MM.1S (cell line): ENCODE data around the gene ABCB6.

ENCODE experiments used
- DNase-seq: peaks from one replicate; pipeline ENCODE4 v3.0.0-alpha.2; 2015
- H2AFZ ChIP-seq: fragments of 300-600 bp; sonication (generic); 2 replicates; pipeline ENCODE4 v1.6.0; 2016; ENCODE audit warnings: antibody characterized with exemption, low read length
- H3F3A ChIP-seq: fragments of 300-600 bp; sonication (generic); 2 replicates; pipeline ENCODE4 v1.6.1; 2016; ENCODE audit warnings: mild to moderate bottlenecking, antibody characterized with exemption, low read length, moderate library complexity, mixed read lengths; ENCODE audit not compliant: insufficient read depth
- H3K27ac ChIP-seq: fragments of 300-600 bp; sonication (generic); 2 replicates; pipeline ENCODE4 v1.5.1; 2016; ENCODE audit warnings: mild to moderate bottlenecking, low read length
- H3K27me3 ChIP-seq: fragments of 300-600 bp; sonication (generic); replicated peaks from 2 replicates; pipeline ENCODE4 v1.6.0; 2016; ENCODE audit warnings: low read length; ENCODE audit not compliant: insufficient read depth
- H3K36me3 ChIP-seq: fragments of 300-600 bp; sonication (generic); replicated peaks from 2 replicates; pipeline ENCODE4 v1.6.1; 2016; ENCODE audit warnings: mild to moderate bottlenecking, low read length, mixed read lengths; ENCODE audit not compliant: insufficient read depth
- H3K4me1 ChIP-seq: fragments of 300-600 bp; sonication (generic); 2 replicates; pipeline ENCODE4 v1.6.1; 2016; ENCODE audit warnings: low read length, mixed read lengths
- H3K4me2 ChIP-seq: fragments of 300-600 bp; sonication (generic); 2 replicates; pipeline ENCODE4 v1.6.0; 2016; ENCODE audit warnings: low read depth, low read length
- H3K4me3 ChIP-seq: fragments of 300-600 bp; sonication (generic); 2 replicates; pipeline ENCODE4 v1.5.1; 2016; ENCODE audit warnings: low read length, mixed read lengths
- H3K79me2 ChIP-seq: fragments of 300-600 bp; sonication (generic); 2 replicates; pipeline ENCODE4 v1.6.1; 2016; ENCODE audit warnings: mixed run types, low read length, mixed read lengths
- H3K9ac ChIP-seq: fragments of 300-600 bp; sonication (generic); 2 replicates; pipeline ENCODE4 v1.6.1; 2016; ENCODE audit warnings: low read length, mixed read lengths
- H3K9me2 ChIP-seq: fragments of 300-600 bp; sonication (generic); replicated peaks from 2 replicates; pipeline ENCODE4 v1.6.1; 2016; ENCODE audit warnings: mild to moderate bottlenecking, low read length, mixed read lengths; ENCODE audit not compliant: insufficient read depth
- H3K9me3 ChIP-seq: fragments of 300-600 bp; sonication (generic); replicated peaks from 2 replicates; pipeline ENCODE4 v1.6.1; 2016; ENCODE audit warnings: mild to moderate bottlenecking, low read length, mixed read lengths; ENCODE audit not compliant: insufficient read depth
- H4K20me1 ChIP-seq: fragments of 300-600 bp; sonication (generic); 2 replicates; pipeline ENCODE4 v1.6.1; 2016; ENCODE audit warnings: mild to moderate bottlenecking, low read length, moderate library complexity, mixed read lengths; ENCODE audit not compliant: insufficient read depth
- CTCF ChIP-seq: fragments of 300-600 bp; sonication (generic); IDR thresholded peaks from 2 replicates; pipeline ENCODE4 v1.5.1; 2016; ENCODE audit warnings: antibody characterized with exemption, low read length, mixed read lengths
- EZH2 ChIP-seq: fragments of 300-600 bp; sonication (generic); optimal IDR thresholded peaks from 2 replicates; pipeline ENCODE3; 2017; ENCODE audit warnings: low read depth, mild to moderate bottlenecking, antibody characterized with exemption, low read length, mixed read lengths
- EZH2phosphoT487 ChIP-seq: fragments of 300-600 bp; sonication (generic); IDR thresholded peaks from 2 replicates; pipeline ENCODE4 v1.6.1; 2018; ENCODE audit warnings: antibody characterized with exemption, low read length

The ABCB6 gene

GRCh38 chr2:219244789-219245147 lies 26.0 kb upstream of the ABCB6 start:
- H3K79me2 ChIP-seq: peaks cover 28% of the 10 kb centered on the region
- no peaks in the 10 kb centered on the region for H4K20me1 ChIP-seq
- peaks cover 24% of the 10 kb centered on the region for H3F3A ChIP-seq
- no peaks in the 10 kb centered on the region for H3K9me2 ChIP-seq
- H2AFZ ChIP-seq: peak overlapping the region; percentile 57
- H3K27me3 ChIP-seq: no peaks in the 10 kb centered on the region
- peak overlapping the region; percentile 93 for H3K9ac ChIP-seq
- H3K4me3 ChIP-seq: peak overlapping the region; percentile 89
- H3K4me2 ChIP-seq: peak overlapping the region; percentile 94
- H3K36me3 ChIP-seq: no peaks in the 10 kb centered on the region
- DNase-seq: no peak
- H3K9me3 ChIP-seq: no peaks in the 10 kb centered on the region
- peak overlapping the region; percentile 62; the same call in 1 of the 2 replicates for H3K27ac ChIP-seq
- peaks cover 38% of the 10 kb centered on the region for H3K4me1 ChIP-seq
- TF ChIP-seq EZH2: no peak
- TF ChIP-seq EZH2phosphoT487: no peak
- TF ChIP-seq CTCF: no peak

- H3K27me3 ChIP-seq: no peaks in the 10 kb centered on the region
- no peaks in the 10 kb centered on the region for H3K9me2 ChIP-seq
- H3K4me1 ChIP-seq: peaks cover 24% of the 10 kb centered on the region
- no peaks in the 10 kb centered on the region for H3K9me3 ChIP-seq
- no peak overlapping the region for H3K27ac ChIP-seq
- H3K36me3 ChIP-seq: no peaks in the 10 kb centered on the region
- H3K9ac ChIP-seq: no peak overlapping the region
- no peak for DNase-seq
- TF ChIP-seq EZH2phosphoT487: no peak
- no peak for TF ChIP-seq EZH2
- TF ChIP-seq CTCF: no peak
- H3K4me3 ChIP-seq: no peak overlapping the region
- H3K4me2 ChIP-seq: no peak overlapping the region
- H3K79me2 ChIP-seq: peaks cover 19% of the 10 kb centered on the region
- H4K20me1 ChIP-seq: no peaks in the 10 kb centered on the region
- H3F3A ChIP-seq: peaks cover 10% of the 10 kb centered on the region
- H2AFZ ChIP-seq: no peak overlapping the region
Observed at GRCh38 chr2:219243291-219243761, 24.6 kb upstream of the ABCB6 start.

- Histone ChIP-seq H3K27ac (no peak overlapping the region), H4K20me1 (no peaks in the 10 kb centered on the region), H2AFZ (no peak overlapping the region), H3F3A (peaks cover 9% of the 10 kb centered on the region), H3K4me3 (no peak overlapping the region), H3K4me2 (no peak overlapping the region), H3K9me2 (no peaks in the 10 kb centered on the region), H3K9me3 (no peaks in the 10 kb centered on the region), H3K27me3 (no peaks in the 10 kb centered on the region), H3K36me3 (peaks cover 22% of the 10 kb centered on the region; the same call in 1 of the 2 replicates), H3K4me1 (no peaks in the 10 kb centered on the region), H3K9ac (no peak overlapping the region), H3K79me2 (peaks cover 38% of the 10 kb centered on the region)
- TF ChIP-seq EZH2phosphoT487 (no peak), CTCF (no peak), EZH2 (no peak)
- no peak for DNase-seq
Observed at GRCh38 chr2:219234331-219234730, 15.6 kb upstream of the ABCB6 start.
